Neural progenitor cell (in vitro differentiated cells): ENCODE measurements around the gene IFFO2. TPM values are rescaled to one million over a fixed set of nuclear protein-coding genes. Genes with fewer than 3 reads are reported as not detected.

ENCODE experiments used
- DNase-seq: peaks from one replicate; pipeline ENCODE4 v3.0.0-alpha.2; 2016; ENCODE audit warnings: low spot score
- H2AFZ ChIP-seq: fragments of 200-600 bp; sonication (generic); replicated peaks from 2 replicates; pipeline ENCODE4 v1.6.1; 2016; ENCODE audit warnings: antibody characterized with exemption
- H3F3A ChIP-seq: fragments of 200-600 bp; sonication (generic); 2 replicates; pipeline ENCODE4 v1.6.1; 2016; ENCODE audit warnings: antibody characterized with exemption, low read depth
- H3K27ac ChIP-seq: fragments of 200-600 bp; sonication (generic); 2 replicates; pipeline ENCODE4 v1.5.1; 2016; ENCODE audit warnings: mild to moderate bottlenecking
- H3K27me3 ChIP-seq: fragments of 200-600 bp; sonication (generic); 2 replicates; pipeline ENCODE4 v1.6.1; 2016; ENCODE audit warnings: mild to moderate bottlenecking, moderate library complexity
- H3K36me3 ChIP-seq: fragments of 200-600 bp; sonication (generic); 2 replicates; pipeline ENCODE4 v1.5.1; 2016
- H3K4me1 ChIP-seq: fragments of 200-600 bp; sonication (generic); 2 replicates; pipeline ENCODE4 v1.6.1; 2016; ENCODE audit warnings: mixed run types
- H3K4me2 ChIP-seq: fragments of 200-600 bp; sonication (generic); 2 replicates; pipeline ENCODE4 v1.6.1; 2016
- H3K4me3 ChIP-seq: fragments of 200-600 bp; sonication (generic); 2 replicates; pipeline ENCODE4 v1.5.1; 2016
- H3K79me2 ChIP-seq: fragments of 200-600 bp; sonication (generic); 2 replicates; pipeline ENCODE4 v1.6.1; 2016; ENCODE audit warnings: low read depth
- H3K9ac ChIP-seq: fragments of 200-600 bp; sonication (generic); 2 replicates; pipeline ENCODE4 v1.6.1; 2016
- H3K9me3 ChIP-seq: fragments of 200-600 bp; sonication (generic); 2 replicates; pipeline ENCODE4 v1.5.1; 2016; ENCODE audit warnings: low read depth
- H4K20me1 ChIP-seq: fragments of 200-600 bp; sonication (generic); 2 replicates; pipeline ENCODE4 v1.6.1; 2016; ENCODE audit warnings: low read depth
- H3K27ac Mint-ChIP-seq: 3 replicates; pipeline ENCODE4 v1.8.0; 2021; ENCODE audit warnings: mixed read lengths
- H3K27me3 Mint-ChIP-seq: 2 replicates; pipeline ENCODE4 v1.8.0; 2022; ENCODE audit warnings: low read depth, mild to moderate bottlenecking, inconsistent platforms, moderate library complexity, mixed read lengths; ENCODE audit not compliant: insufficient read depth
- H3K36me3 Mint-ChIP-seq: 3 replicates; pipeline ENCODE4 v1.8.0; 2021; ENCODE audit warnings: mixed read lengths
- H3K4me1 Mint-ChIP-seq: 3 replicates; pipeline ENCODE4 v1.8.0; 2021; ENCODE audit warnings: mixed read lengths
- H3K4me3 Mint-ChIP-seq: 3 replicates; pipeline ENCODE4 v1.8.0; 2021; ENCODE audit warnings: mild to moderate bottlenecking, moderate library complexity, mixed read lengths
- H3K9me3 Mint-ChIP-seq: 3 replicates; pipeline ENCODE4 v1.8.0; 2020; ENCODE audit warnings: mixed read lengths
- CTCF ChIP-seq: fragments of 200-600 bp; sonication (generic); IDR thresholded peaks from 2 replicates; pipeline ENCODE4 v1.5.1; 2017; ENCODE audit warnings: antibody characterized with exemption, mild to moderate bottlenecking
- EZH2 ChIP-seq: fragments of 200-600 bp; sonication (generic); IDR thresholded peaks from 2 replicates; pipeline ENCODE4 v1.6.1; 2017; ENCODE audit warnings: antibody characterized with exemption, mild to moderate bottlenecking, moderate library complexity
- EZH2phosphoT487 ChIP-seq: fragments of 200-600 bp; sonication (generic); IDR thresholded peaks from 2 replicates; pipeline ENCODE4 v1.6.1; 2017; ENCODE audit warnings: antibody characterized with exemption
- total RNA-seq: library from RNA; depleted of rRNA; stranded (reverse); fragments of >200 nt; gene quantifications from 2 replicates; pipeline ENCODE4 v1.2.3, GENCODE V29; 2015; ENCODE audit warnings: low replicate concordance

The IFFO2 gene
- total RNA-seq, 1 donor from 2014 or later: 0.65 TPM

DNA sequence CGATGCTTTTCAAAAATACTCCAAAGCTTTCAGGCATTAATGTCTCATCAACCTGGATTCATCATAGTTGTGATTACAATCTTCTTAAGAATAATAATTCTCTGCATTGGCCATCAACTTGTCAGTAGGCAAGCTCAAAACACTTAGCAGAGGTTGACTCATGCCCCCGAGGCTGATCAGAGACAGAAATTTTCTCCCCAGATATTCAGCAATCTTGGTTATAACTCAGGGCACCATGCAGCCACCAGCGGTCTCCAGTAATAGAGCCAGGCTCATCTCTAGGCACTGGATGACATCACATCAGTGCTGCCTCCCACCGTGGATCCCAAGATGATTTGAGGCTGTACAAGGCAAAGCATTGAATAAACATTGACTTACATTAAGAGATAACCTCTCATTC is 14.3 kb upstream of the IFFO2 start:
- H4K20me1 ChIP-seq: no peaks in the 10 kb centered on the region
- Mint-ChIP-seq H3K27ac (no peak overlapping the region), H3K9me3 (no peaks in the 10 kb centered on the region), H3K36me3 (no peaks in the 10 kb centered on the region), H3K27me3 (no peaks in the 10 kb centered on the region), H3K4me1 (peaks cover 7% of the 10 kb centered on the region), H3K4me3 (no peak overlapping the region)
- no peak overlapping the region for H3K4me2 ChIP-seq
- H3K79me2 ChIP-seq: no peaks in the 10 kb centered on the region
- no peak overlapping the region for H3K9ac ChIP-seq
- no peaks in the 10 kb centered on the region for H3K27me3 ChIP-seq
- H3K4me1 ChIP-seq: peaks cover 3% of the 10 kb centered on the region
- DNase-seq: no peak
- no peak overlapping the region for H3K4me3 ChIP-seq
- H3K27ac ChIP-seq: no peak overlapping the region
- H2AFZ ChIP-seq: no peak overlapping the region
- H3K36me3 ChIP-seq: no peaks in the 10 kb centered on the region
- no peaks in the 10 kb centered on the region for H3F3A ChIP-seq
- H3K9me3 ChIP-seq: no peaks in the 10 kb centered on the region
- TF ChIP-seq EZH2: no peak
- TF ChIP-seq EZH2phosphoT487: no peak
- TF ChIP-seq CTCF: no peak

DNA sequence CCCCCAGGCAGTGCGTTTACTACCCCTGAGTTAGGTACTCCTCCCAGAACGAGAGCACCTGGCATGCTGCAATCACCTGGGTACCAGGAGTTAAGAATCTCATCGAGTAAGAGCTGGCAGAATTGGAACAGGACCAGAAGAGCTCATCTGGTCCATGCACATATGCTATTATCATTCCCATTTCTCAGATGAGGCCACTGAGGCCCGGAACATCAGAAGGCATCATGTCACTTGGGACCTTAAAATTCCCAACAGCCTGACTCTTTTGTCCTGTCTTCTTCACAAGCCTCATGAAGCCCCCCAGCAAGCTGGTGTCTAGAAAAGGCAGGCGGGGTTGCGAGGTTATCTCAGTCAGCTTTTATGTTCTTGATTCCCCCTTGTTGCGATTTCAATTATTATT is 13.9 kb upstream of the IFFO2 start:
- H3K9me3 Mint-ChIP-seq: no peaks in the 10 kb centered on the region
- Histone ChIP-seq H3K9ac (no peak overlapping the region), H3F3A (peaks cover 3% of the 10 kb centered on the region), H3K27me3 (no peaks in the 10 kb centered on the region), H3K79me2 (no peaks in the 10 kb centered on the region), H3K4me2 (no peak overlapping the region), H3K4me1 (peaks cover 6% of the 10 kb centered on the region), H3K9me3 (no peaks in the 10 kb centered on the region), H2AFZ (no peak overlapping the region), H3K36me3 (no peaks in the 10 kb centered on the region), H4K20me1 (no peaks in the 10 kb centered on the region), H3K4me3 (no peak overlapping the region), H3K27ac (no peak overlapping the region)
- TF ChIP-seq EZH2 (no peak), EZH2phosphoT487 (no peak), CTCF (no peak)
- H3K4me1 Mint-ChIP-seq: peaks cover 10% of the 10 kb centered on the region
- no peak for DNase-seq
- no peaks in the 10 kb centered on the region for H3K36me3 Mint-ChIP-seq
- H3K27ac Mint-ChIP-seq: no peak overlapping the region
- H3K27me3 Mint-ChIP-seq: no peaks in the 10 kb centered on the region
- no peak overlapping the region for H3K4me3 Mint-ChIP-seq

- no peaks in the 10 kb centered on the region for H3K9me3 ChIP-seq
- Mint-ChIP-seq H3K27me3 (peaks cover 9% of the 10 kb centered on the region), H3K4me3 (no peak overlapping the region), H3K9me3 (no peaks in the 10 kb centered on the region), H3K4me1 (peaks cover 16% of the 10 kb centered on the region), H3K36me3 (no peaks in the 10 kb centered on the region), H3K27ac (no peak overlapping the region)
- no peak for DNase-seq
- H3K4me1 ChIP-seq: peaks cover 11% of the 10 kb centered on the region
- no peaks in the 10 kb centered on the region for H3K79me2 ChIP-seq
- H4K20me1 ChIP-seq: no peaks in the 10 kb centered on the region
- no peak overlapping the region for H3K27ac ChIP-seq
- H3K4me3 ChIP-seq: no peak overlapping the region
- TF ChIP-seq CTCF (no peak), EZH2 (no peak), EZH2phosphoT487 (no peak)
- H3K4me2 ChIP-seq: no peak overlapping the region
- H3K36me3 ChIP-seq: no peaks in the 10 kb centered on the region
- H3K27me3 ChIP-seq: no peaks in the 10 kb centered on the region
- H3F3A ChIP-seq: peaks cover 6% of the 10 kb centered on the region
- H2AFZ ChIP-seq: no peak overlapping the region
- H3K9ac ChIP-seq: no peak overlapping the region
Observed at GRCh38 chr1:18967066-18967690, 10.7 kb upstream of the IFFO2 start.
